ENCODE results near the gene IL27RA. TPM values are rescaled to one million over a fixed set of nuclear protein-coding genes. Genes with fewer than 3 reads are reported as not detected.

The IL27RA gene
- total and polyA plus RNA-seq, 2 of the 4 experiments (the other 2 are of a cell fraction), result 2.9 to 5.1 TPM

- TF ChIP-seq RFX5 (IDR thresholded peaks at IDR 0.05; ENCODE audit: low read depth, low read length) (no peak), RAD21 (IDR thresholded peaks at IDR 0.05; ENCODE audit: low read length) (no peak), USF2 (IDR thresholded peaks at IDR 0.05; ENCODE audit: low read depth, low read length) (no peak), CEBPB (IDR thresholded peaks at IDR 0.05; ENCODE audit: low read depth, low read length) (no peak), CTCF (conservative IDR thresholded peaks at IDR 0.05; ENCODE audit: low read depth, low read length) (no peak), MXI1 (IDR thresholded peaks at IDR 0.05; ENCODE audit: borderline replicate concordance, low read depth, low read length) (no peak), ELK1 (IDR thresholded peaks at IDR 0.05; ENCODE audit: borderline replicate concordance, low read depth, low read length) (no peak), POLR2A (IDR thresholded peaks at IDR 0.05; ENCODE audit: low read depth, low read length) (no peak), RCOR1 (IDR thresholded peaks at IDR 0.05; ENCODE audit: insufficient replicate concordance, low read length) (no peak), NFE2L2 (IDR thresholded peaks at IDR 0.05; ENCODE audit: low read depth, low read length) (no peak), BHLHE40 (IDR thresholded peaks at IDR 0.05; ENCODE audit: low read depth, low read length) (no peak), FOS (IDR thresholded peaks at IDR 0.05; ENCODE audit: low read depth, low read length) (no peak), MAFK (IDR thresholded peaks at IDR 0.05; ENCODE audit: low read depth, low read length) (no peak), MAZ (IDR thresholded peaks at IDR 0.05; ENCODE audit: borderline replicate concordance, low read depth, low read length) (no peak), SMC3 (IDR thresholded peaks at IDR 0.05; ENCODE audit: low read depth, low read length) (no peak)
Observed at GRCh38 chr19:14028901-14029300, 2.7 kb upstream of the IL27RA start.

More at GRCh38 chr19:14028901-14029300, 2.7 kb upstream of the IL27RA start:
- H4K20me1 ChIP-seq (ENCODE audit: insufficient read depth, low read length), result no peaks in the 10 kb centered on the region
- no peak overlapping the region for H4K5ac ChIP-seq (ENCODE audit: low read depth, low read length)
- H3K27ac ChIP-seq (ENCODE audit: insufficient read depth, low read length), result no peak overlapping the region
- intact Hi-C loops (cut with micrococcal nuclease), result no loop called here
- no peak overlapping the region for H2AK9ac ChIP-seq (replicated peaks; ENCODE audit: low read depth, low read length, poor library complexity)
- in situ Hi-C loops (cut with MboI; ENCODE audit: low sequenced_read_pairs), result no loop called here
- H3K4me1 ChIP-seq (ENCODE audit: control insufficient read depth, insufficient read depth, low read length), result no peaks in the 10 kb centered on the region
- no peaks in the 10 kb centered on the region; the same call in 1 of the 2 replicates for H3K9me3 ChIP-seq (ENCODE audit: control insufficient read depth, insufficient read depth, low read length)
- H2BK120ac ChIP-seq (ENCODE audit: low read depth, low read length), result no peak overlapping the region
- no peaks in the 10 kb centered on the region for H3K9me1 ChIP-seq (ENCODE audit: insufficient read depth, low read length)
- H3K9ac ChIP-seq (ENCODE audit: low read depth, low read length), result no peak overlapping the region
- H3K79me1 ChIP-seq (ENCODE audit: low read depth in 1 of 2, low read length in 2 of 2), result no peaks in the 10 kb centered on the region
- H4K91ac ChIP-seq (ENCODE audit: insufficient read depth, low read depth, low read length), result no peak overlapping the region
- H2AFZ ChIP-seq (replicated peaks; ENCODE audit: low read length, poor library complexity), result no peak overlapping the region
- no peak for DNase-seq
- WGBS, 2 experiments (ENCODE audit: extremely low coverage in 2 of 2, insufficient read length in 1 of 2), result 81% methylated on average over 2 of the region's 4 CpGs; no CpG with 5 or more reads in 1 of the 2 experiments
- dilution Hi-C loops (cut with HindIII; ENCODE audit: low sequenced_read_pairs, unreplicated experiment), result no loop called here
- no peak overlapping the region for H3K4me3 ChIP-seq (ENCODE audit: insufficient read depth, low read depth, low read length)
- no peak overlapping the region for H2AK5ac ChIP-seq (ENCODE audit: low read depth, low read length)
- no peak overlapping the region for H2BK20ac ChIP-seq (ENCODE audit: low read depth, low read length)
- no peak overlapping the region for H3K4ac ChIP-seq (ENCODE audit: low read depth, low read length)
- H3K18ac ChIP-seq (ENCODE audit: low read depth, low read length), result no peak overlapping the region
- no peak for ATAC-seq (ENCODE audit: low read depth)
- no peak overlapping the region for H3K23ac ChIP-seq (ENCODE audit: low read depth, low read length)
- H3K27me3 ChIP-seq (ENCODE audit: control insufficient read depth, insufficient read depth, low read length), result peaks cover 30% of the 10 kb centered on the region
- no TSS peak for BruUV-seq (replicated peaks)
- no peak overlapping the region for H4K8ac ChIP-seq (ENCODE audit: low read depth in 2 of 2, low read length in 2 of 2)
- POLR2A ChIA-PET (ENCODE audit: unreplicated experiment), result no interaction called here
- H2BK15ac ChIP-seq (ENCODE audit: low read depth, low read length), result no peak overlapping the region
- no peak overlapping the region for H3K56ac ChIP-seq (ENCODE audit: extremely low read depth, insufficient read depth, low read length)
- H3K14ac ChIP-seq (replicated peaks; ENCODE audit: low read depth, low read length), result no peak overlapping the region
- H2BK5ac ChIP-seq (ENCODE audit: low read depth, low read length, poor library complexity, severe bottlenecking), result no peak overlapping the region
- CTCF ChIA-PET, result no interaction called here
- no peak overlapping the region for H3K4me2 ChIP-seq (ENCODE audit: low read depth, low read length)
- H3K36me3 ChIP-seq (ENCODE audit: control insufficient read depth, insufficient read depth, low read length), result no peaks in the 10 kb centered on the region

Data from IMR-90 (cell line).